GM12892 (cell line): Measurements from ENCODE around the gene AFTPH.

Experiments
- DNase-seq: peaks from one replicate; pipeline ENCODE4 v3.0.0; 2011; ENCODE audit not compliant: insufficient read length
- FAIRE-seq: peaks from 2 replicates; lab custom pipeline; 2011; peaks lifted over from hg19 to GRCh38; lab: Jason Lieb, UNC
- POLR2A ChIP-seq: IDR thresholded peaks from 2 replicates; pipeline ENCODE4 v1.6.1; 2011; ENCODE audit warnings: low read depth, low read length, control low read depth
- POLR2AphosphoS5 ChIP-seq: IDR thresholded peaks from 2 replicates; pipeline ENCODE4 v1.6.1; 2011; ENCODE audit warnings: low read depth, low read length, control low read depth
- TAF1 ChIP-seq: IDR thresholded peaks from 2 replicates; pipeline ENCODE4 v1.6.1; 2011; ENCODE audit warnings: low read depth, mild to moderate bottlenecking, control low read depth, low read length, borderline replicate concordance

The AFTPH gene

DNA sequence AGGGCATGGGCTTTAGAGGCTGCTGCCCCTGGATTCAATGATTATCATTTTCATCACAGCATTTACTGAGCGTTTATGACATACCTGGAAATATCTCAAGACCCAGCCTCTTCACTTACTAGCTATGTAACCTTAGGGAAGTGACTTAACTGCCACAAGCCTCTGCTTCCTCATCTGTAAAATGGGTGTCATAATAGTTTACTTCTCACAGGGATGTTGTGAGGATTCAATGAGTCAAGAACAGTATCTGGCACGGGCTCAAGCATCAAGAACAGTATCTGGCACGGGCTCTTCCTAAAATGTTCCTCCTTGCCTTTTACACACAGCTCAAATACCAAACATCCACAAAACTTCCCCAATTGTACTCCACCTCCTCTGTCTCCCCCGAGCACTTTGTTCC, 38.8 kb upstream of the AFTPH start:
- no peak for FAIRE-seq

DNA sequence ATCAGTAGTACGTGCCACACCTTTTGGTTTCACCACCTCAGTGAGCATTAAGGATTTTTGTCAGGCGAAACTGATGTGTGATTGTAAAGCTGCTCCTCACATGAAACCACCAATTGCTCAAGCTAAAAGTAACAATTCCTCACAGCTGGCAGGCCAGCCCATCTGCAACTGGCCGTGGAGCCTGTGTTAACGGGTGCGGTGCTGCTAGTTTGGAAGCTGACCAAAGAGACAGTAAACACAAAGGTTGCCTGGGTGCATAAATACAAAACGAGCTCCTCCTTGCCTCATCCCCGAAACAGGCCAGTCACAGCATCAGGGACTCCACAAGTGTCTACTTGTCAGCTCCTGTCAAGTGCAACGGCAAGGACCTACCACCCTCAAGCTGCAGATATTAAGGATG, 38.2 kb upstream of the AFTPH start:
- DNase-seq (no peak), FAIRE-seq (no peak)

More for the DNA sequence above, 38.8 kb upstream of the AFTPH start:
- TF ChIP-seq TAF1, result no peak
- DNase-seq, result no peak

DNA sequence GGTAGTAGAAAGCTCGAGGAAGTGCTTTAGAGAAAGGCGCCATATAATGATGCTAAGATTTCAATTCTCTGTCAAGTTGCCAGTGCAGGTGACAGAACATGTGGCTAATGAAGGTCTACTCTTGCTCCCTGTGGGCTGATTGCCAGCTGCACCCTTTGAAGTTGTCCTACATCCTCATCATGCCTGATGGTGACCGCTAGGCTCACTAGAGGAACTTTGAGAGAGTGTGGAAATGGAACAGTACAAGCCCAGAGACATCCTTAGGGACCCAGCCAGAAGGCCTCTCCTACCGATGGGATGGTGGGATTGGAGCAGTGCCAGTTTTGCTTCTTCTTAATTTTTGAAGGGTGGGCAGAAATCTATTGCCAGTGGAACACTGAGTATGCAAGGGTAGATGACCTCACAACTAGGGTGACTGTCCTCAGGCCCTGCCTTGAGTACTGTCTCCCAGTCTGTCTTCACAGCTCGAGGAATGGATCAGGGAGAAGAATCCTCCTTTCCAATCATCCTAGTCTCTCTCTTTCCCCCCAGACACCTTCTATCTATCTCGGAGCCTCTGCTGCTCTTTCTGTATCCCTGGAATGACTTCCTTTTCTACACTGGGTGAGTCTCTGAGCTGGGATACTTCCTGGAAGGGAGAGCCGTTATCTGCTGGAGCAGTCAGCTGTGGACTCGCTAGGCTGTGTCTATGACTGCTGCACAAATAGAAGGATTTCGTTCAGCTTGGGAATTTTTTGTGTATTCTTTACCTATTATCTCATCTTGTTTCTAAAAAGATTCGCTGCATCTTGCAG, 36.7 kb upstream of the AFTPH start:
- no peak for DNase-seq
- TF ChIP-seq POLR2A (no peak), POLR2AphosphoS5 (no peak)
- FAIRE-seq, result no peak

More for the DNA sequence above, 38.2 kb upstream of the AFTPH start:
- TF ChIP-seq POLR2AphosphoS5 (no peak), POLR2A (no peak), TAF1 (no peak)

DNA sequence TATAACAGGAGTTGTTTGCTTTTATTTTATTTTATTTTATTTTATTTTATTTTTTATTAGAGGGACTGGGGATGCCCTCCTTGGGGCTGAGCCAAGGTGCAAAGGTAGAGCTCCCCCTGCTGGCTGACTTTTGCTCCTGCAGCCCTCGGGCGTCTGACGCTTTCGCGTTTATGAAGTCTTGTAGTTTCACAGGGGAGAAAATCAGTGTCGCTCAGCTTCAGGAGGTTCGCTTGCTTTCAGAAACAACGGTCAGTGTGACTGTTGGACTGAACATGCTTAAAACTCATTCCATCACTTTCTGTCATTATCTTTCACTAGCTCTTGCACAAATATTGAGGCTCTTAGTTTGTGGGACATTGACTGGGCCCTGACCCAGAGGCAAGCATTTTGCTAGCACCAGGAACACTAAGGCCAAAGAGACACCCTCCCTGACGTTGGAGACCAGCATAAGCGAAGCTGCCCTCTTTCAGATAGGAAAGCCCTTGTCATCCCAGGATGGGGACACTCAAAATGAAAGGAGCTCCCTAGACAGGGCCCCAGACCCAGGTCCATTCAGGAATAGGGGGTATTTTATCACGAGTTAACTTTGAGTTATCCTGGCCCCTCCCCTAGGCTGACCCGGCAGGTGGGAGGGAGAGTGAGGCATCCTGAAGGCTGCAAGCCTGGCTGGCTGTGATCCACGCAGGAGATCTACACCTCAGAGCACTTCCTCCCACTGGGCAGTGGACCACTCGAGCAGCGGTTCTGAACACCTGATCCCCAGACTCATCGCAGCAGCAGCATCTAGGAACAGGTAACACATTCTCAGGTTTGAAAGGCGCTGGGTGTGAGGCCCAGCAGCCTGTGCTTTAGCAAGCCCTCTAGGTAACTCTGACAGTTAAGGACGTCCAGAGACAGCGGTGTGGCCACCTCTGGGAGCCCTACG, 35.8 kb upstream of the AFTPH start:
- DNase-seq (peak; percentile 41), FAIRE-seq (peak; percentile 79)
- TF ChIP-seq POLR2A (no peak), POLR2AphosphoS5 (no peak), TAF1 (no peak)

DNA sequence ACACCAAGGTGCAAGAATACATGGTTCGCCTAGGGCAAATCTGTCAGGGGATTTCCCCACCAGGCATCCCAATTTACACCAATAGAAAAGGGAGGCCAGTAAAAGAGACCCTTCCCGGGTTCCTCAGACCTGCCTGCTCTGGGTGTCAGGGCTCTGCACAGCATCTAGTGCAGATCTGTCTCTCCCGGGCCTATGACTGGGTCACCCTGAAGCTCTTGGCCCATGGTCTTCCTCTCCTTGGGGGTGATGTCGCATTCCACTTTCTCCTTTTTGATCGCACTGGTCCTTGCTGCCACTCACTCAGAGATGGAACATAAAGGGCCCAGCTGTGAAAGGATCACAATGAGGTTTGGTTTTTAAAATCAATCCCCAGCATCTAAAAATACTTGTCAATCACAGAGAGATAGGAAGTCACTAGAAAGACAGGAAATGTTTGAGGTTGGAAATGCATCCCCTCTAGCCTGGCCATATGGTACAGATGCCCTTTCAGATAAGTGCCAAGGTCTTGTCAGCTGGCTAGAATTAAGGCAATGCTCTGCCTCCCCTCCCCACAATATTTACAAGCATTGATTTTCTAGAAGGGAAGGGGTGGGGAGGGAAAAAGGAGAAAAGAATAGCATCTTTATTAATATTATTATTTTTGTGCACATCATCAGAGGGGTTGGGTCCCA, 34.9 kb upstream of the AFTPH start:
- DNase-seq, result no peak
- FAIRE-seq, result no peak
- TF ChIP-seq POLR2AphosphoS5 (no peak), POLR2A (no peak), TAF1 (no peak)

DNA sequence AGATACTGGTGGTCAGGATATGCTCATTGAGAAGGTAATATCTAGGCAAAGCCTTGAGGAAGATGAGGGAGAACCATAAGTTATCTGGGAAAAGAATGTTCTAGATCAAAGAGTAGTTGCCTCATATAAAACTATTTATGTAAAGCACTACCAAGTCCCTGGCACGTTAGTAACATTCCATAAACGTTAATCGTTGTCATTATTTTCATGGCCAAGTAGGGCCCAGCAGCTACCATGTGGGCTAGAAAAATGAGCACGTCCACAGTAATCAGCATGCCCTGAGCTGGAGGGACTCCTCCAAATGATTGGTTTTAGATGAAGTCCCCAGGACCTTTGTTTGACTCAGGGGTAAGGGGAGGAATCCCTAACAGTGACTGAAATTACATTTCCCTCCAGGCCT, 32.7 kb upstream of the AFTPH start:
- FAIRE-seq, result no peak
- no peak for TF ChIP-seq TAF1
- TF ChIP-seq POLR2AphosphoS5, result no peak
- TF ChIP-seq POLR2A, result no peak
- DNase-seq, result no peak

DNA sequence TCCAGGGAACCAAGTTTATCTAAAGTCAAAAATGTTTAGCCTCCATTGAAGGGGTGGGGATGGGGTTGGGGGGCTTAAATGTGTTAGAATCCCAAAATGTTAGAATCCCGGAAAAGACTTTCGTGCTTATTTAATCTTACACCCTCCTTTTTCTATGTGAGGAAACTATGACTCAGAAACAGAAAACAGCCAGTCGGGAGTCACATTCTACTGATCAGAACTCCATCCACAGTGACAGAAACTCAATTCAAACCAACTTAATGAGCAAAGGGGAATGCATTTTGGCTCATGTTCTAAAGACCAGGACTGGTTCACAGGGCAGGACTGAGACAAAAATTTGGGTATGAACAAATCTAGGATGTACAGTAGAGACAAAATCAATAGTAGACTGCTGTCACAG, 31.9 kb upstream of the AFTPH start:
- DNase-seq (no peak), FAIRE-seq (no peak)
- TF ChIP-seq TAF1 (no peak), POLR2AphosphoS5 (no peak), POLR2A (no peak)

DNA sequence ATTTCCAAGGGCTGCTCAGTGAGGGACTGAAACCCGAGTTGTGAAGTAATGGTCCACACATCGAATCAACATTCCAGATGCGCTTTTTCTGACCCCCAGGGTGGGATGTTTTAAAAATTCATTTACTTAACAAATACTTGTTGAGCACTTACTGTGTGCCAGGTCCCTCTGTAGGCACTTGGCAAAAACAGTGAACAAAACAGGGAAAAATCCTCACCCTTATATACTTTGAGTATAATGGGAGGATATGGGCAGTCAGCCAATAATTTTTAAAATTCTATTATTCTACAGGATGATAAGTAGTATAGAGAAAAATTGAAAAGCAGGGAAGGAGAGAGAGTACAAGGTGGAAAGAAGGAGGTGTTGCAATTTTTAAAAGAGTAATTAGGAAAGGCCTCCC, 31.3 kb upstream of the AFTPH start:
- DNase-seq, result no peak
- FAIRE-seq, result no peak
- TF ChIP-seq TAF1, result no peak
- no peak for TF ChIP-seq POLR2AphosphoS5
- TF ChIP-seq POLR2A, result no peak

DNA sequence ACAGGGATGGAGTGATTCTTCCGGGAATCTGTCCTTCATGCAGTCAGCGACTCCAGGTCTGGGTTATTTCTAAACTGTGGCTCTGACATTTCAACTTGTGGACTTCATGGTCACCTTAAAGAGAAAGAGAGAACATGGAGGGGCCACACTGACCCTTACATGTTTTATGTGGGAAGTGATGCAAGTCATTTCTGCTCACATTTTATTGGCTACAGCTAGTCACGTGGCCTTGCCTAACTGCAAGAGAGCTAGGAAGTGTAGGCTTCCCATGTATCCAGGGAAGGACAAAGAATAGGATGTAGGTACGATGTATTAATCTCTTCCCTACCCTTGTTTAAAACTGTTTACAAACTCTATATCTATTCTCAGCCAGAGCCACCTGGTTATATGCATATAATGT, 30.3 kb upstream of the AFTPH start:
- TF ChIP-seq TAF1 (no peak), POLR2A (no peak), POLR2AphosphoS5 (no peak)
- DNase-seq (no peak), FAIRE-seq (no peak)

DNA sequence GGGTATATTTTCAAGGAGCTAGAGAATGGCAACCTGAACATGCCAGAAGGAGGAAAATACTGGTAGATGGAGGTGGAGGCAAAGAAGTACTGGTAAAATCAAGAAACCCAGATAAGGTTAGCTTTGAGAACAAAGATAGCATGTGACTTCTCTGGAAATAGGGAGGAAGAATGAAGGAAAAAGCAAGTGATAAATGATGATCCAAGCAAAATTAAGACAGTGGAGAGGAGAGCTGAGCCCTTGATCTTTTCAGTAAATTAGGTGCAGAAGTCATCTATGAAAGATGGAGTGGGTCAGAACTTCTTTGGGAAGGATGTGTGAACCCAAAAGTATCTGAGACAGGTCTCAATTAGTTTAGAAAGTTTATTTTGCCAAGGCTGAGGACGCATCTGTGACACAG, 25.7 kb upstream of the AFTPH start:
- TF ChIP-seq POLR2AphosphoS5 (no peak), POLR2A (no peak)
- no peak for FAIRE-seq
- no peak for DNase-seq

DNA sequence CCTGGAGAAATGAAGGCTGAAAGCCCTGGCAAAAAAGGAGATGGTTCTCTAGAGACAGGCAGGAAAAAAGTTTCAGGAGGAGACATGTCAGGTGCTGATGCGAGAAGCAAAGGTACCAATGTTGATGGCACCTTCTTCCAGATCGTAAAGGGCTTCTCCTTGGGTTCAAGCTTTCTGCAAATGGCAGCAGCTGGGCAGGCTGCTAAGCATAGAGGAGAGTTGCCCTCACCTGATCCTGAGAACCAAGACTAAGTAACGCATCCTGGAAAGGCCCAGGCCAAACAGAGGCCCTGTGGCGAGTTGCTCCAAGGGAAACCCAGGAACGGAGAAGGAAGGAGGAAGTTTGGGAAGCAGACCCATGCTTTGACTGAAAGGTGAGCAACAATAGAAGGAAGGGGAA, 23.6 kb upstream of the AFTPH start:
- TF ChIP-seq TAF1, result no peak
- no peak for TF ChIP-seq POLR2A
- no peak for TF ChIP-seq POLR2AphosphoS5
- no peak for DNase-seq
- FAIRE-seq, result no peak

DNA sequence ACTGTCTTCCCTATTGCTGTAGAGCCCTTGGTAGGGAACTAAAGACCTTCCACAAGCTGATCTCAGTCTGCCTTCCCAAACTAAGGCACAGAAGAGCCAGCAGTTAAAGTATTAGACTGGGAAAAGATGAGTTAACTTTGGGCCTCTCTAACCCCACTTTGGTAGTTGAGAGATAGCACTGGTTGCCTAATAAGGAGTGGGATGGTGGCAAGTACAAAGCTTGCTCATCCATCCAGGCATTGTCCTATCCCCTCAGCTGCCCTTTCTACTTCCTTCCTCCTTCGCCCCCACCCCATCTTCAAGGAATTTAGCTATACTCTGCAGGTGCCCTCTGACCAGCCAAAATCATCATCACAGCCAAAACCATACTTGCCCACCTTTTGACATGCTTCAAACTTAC, 22.2 kb upstream of the AFTPH start:
- FAIRE-seq, result no peak
- DNase-seq, result no peak
- TF ChIP-seq POLR2A, result no peak
- no peak for TF ChIP-seq POLR2AphosphoS5
- no peak for TF ChIP-seq TAF1

DNA sequence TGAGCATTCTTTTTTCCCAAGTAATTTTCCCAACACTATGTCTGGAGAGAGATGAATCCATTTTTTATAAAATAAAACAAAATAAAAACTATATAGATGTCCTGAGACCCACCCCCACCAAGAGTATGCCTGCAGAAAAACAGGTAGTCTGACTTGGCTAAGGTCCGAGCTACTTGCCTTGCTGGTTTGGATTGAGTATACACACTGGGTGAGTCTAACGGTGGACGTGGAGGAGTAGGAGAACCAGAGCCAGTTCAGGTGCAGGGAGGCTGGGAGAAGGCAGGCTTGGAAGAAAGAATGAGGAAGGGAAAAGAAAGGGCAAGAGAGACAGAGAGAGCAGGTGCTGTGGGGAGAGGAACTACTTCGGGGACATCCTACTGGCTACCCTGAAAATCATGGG, 21.3 kb upstream of the AFTPH start:
- no peak for TF ChIP-seq TAF1
- TF ChIP-seq POLR2AphosphoS5, result no peak
- TF ChIP-seq POLR2A, result no peak
- FAIRE-seq, result no peak
- no peak for DNase-seq
